Tibial nerve (tissue), 4 donors: ENCODE data around the gene NPC1L1. TPM values are rescaled to one million over a fixed set of nuclear protein-coding genes. Genes with fewer than 3 reads are reported as not detected.
"Not testable (repeated sequence)": the region's sequence is repeated elsewhere in the genome, so short reads cannot be mapped to it uniquely, and the experiment has no call there.

Experiments
- DNase-seq, 2 donors: peaks; one replicate each; pipeline ENCODE4 v3.0.0-alpha.2; 2019; ENCODE audit warnings: low spot score in 2 of 2
- H3K27ac ChIP-seq, 4 donors: fragments of 200-600 bp; sonication (generic) in 3 of 4; one replicate each; pipeline ENCODE4 v1.5.1; 2017 to 2019; ENCODE audit warnings: mild to moderate bottlenecking in 1 of 4
- H3K27me3 ChIP-seq, 2 donors: fragments of 200-600 bp; sonication (generic) in 1 of 2; one replicate each; pipeline versions ENCODE4 v1.5.1 to v1.6.0; 2017 to 2019
- H3K36me3 ChIP-seq, 3 donors: fragments of 200-600 bp; sonication (generic); one replicate each; pipeline ENCODE4 v1.5.1; 2018 to 2019
- H3K4me1 ChIP-seq, 4 donors: fragments of 200-600 bp; sonication (generic) in 3 of 4; one replicate each; pipeline ENCODE4 v1.5.1; 2017 to 2019
- H3K4me3 ChIP-seq, 4 donors: fragments of 200-600 bp; sonication (generic) in 3 of 4; one replicate each; pipeline ENCODE4 v1.5.1; 2017 to 2019; ENCODE audit warnings: mild to moderate bottlenecking in 1 of 4, moderate library complexity in 1 of 4
- H3K9me3 ChIP-seq, 4 donors: fragments of 200-600 bp; sonication (generic) in 3 of 4; one replicate each; pipeline ENCODE4 v1.5.1; 2017 to 2019
- CTCF ChIP-seq, 5 experiments: fragments of 200-600 bp in 3 of 5; fragments of 450-650 bp in 2 of 5; sonication (generic) in 3 of 5; IDR thresholded peaks; one replicate each; pipeline ENCODE4 v1.5.1; 2016 to 2019; ENCODE audit warnings: antibody characterized with exemption in 5 of 5, mild to moderate bottlenecking in 3 of 5, moderate library complexity in 2 of 5
- EP300 ChIP-seq, 2 donors: sonication (generic); formaldehyde crosslinking; IDR thresholded peaks; one replicate each; pipeline ENCODE4 v1.6.1; 2017; ENCODE audit warnings: antibody characterized with exemption in 2 of 2, mild to moderate bottlenecking in 1 of 2
- POLR2A ChIP-seq, 2 donors: fragments of 450-650 bp; IDR thresholded peaks; one replicate each; pipeline ENCODE4 v1.6.1; 2017; ENCODE audit warnings: antibody characterized with exemption in 2 of 2, mild to moderate bottlenecking in 2 of 2, moderate library complexity in 2 of 2
- WGBS, 2 donors: methylation state at CpG; one replicate each; pipeline ENCODE4 v1.1.5; 2018; 5-methylcytosine and 5-hydroxymethylcytosine counted together
- total RNA-seq, 4 donors: library from RNA; depleted of rRNA; stranded (reverse); fragments of >200 nt; gene quantifications; one replicate each; pipeline ENCODE4 v1.1.0, GENCODE V29; 2016

NPC1L1 gene
- total RNA-seq, 4 donors from 2014 or later, result 0.30 to 0.44 (median 0.39) TPM; not detected in 1

GRCh38 chr7:44515590-44516268 lies 25.4 kb downstream of the NPC1L1 start:
- WGBS, 2 donors, result 67 to 81% methylated on average over 7 to 10 of the region's 10 CpGs
- Histone ChIP-seq H3K27ac (no peak overlapping the region), H3K9me3 (no peaks in the 10 kb centered on the region), H3K36me3 (peaks cover 0 to 5% (median 0%) of the 10 kb centered on the region in 3 donors), H3K4me1 (no peaks in the 10 kb centered on the region), H3K27me3 (no peaks in the 10 kb centered on the region), H3K4me3 (no peak overlapping the region)
- DNase-seq, result no peak
- no peak for TF ChIP-seq POLR2A (IDR thresholded peaks at IDR 0.05)
- TF ChIP-seq CTCF (IDR thresholded peaks at IDR 0.05), result no peak
- no peak for TF ChIP-seq EP300 (IDR thresholded peaks at IDR 0.05)

GRCh38 chr7:44512736-44513135 lies 28.4 kb downstream of the NPC1L1 start:
- H3K4me3 ChIP-seq, result no peak overlapping the region
- no peak for DNase-seq
- peaks cover 0 to 9% (median 0%) of the 10 kb centered on the region in 4 donors for H3K9me3 ChIP-seq
- H3K36me3 ChIP-seq, result peaks cover 0 to 5% (median 0%) of the 10 kb centered on the region in 3 donors
- WGBS, 2 donors, result 83 to 89% methylated on average over 7 of the region's 7 CpGs
- TF ChIP-seq EP300 (IDR thresholded peaks at IDR 0.05) (no peak), POLR2A (IDR thresholded peaks at IDR 0.05) (no peak), CTCF (IDR thresholded peaks at IDR 0.05) (no peak)
- H3K27ac ChIP-seq, result no peak overlapping the region
- no peaks in the 10 kb centered on the region for H3K27me3 ChIP-seq
- no peaks in the 10 kb centered on the region for H3K4me1 ChIP-seq

- Histone ChIP-seq H3K4me1 (no peaks in the 10 kb centered on the region), H3K9me3 (peaks cover 0 to 9% (median 0%) of the 10 kb centered on the region in 4 donors), H3K27ac (no peak overlapping the region), H3K36me3 (peaks cover 0 to 5% (median 0%) of the 10 kb centered on the region in 3 donors), H3K4me3 (no peak overlapping the region), H3K27me3 (no peaks in the 10 kb centered on the region)
- 40 to 52% methylated on average over 4 of the region's 4 CpGs for WGBS, 2 donors
- no peak for TF ChIP-seq POLR2A (IDR thresholded peaks at IDR 0.05)
- no peak for TF ChIP-seq CTCF (IDR thresholded peaks at IDR 0.05)
- TF ChIP-seq EP300 (IDR thresholded peaks at IDR 0.05), result no peak
- DNase-seq, result no peak
Measured at GRCh38 chr7:44511863-44512468, 29.2 kb downstream of the NPC1L1 start.

- Histone ChIP-seq H3K4me1 (no peaks in the 10 kb centered on the region), H3K36me3 (peaks cover 0 to 5% (median 0%) of the 10 kb centered on the region in 3 donors), H3K27ac (no peak overlapping the region), H3K9me3 (peaks cover 0 to 9% (median 0%) of the 10 kb centered on the region in 4 donors), H3K27me3 (no peaks in the 10 kb centered on the region), H3K4me3 (no peak overlapping the region)
- WGBS, 2 donors, result 89 to 90% methylated on average over 1 of the region's 1 CpG
- TF ChIP-seq CTCF (IDR thresholded peaks at IDR 0.05), result no peak
- no peak for DNase-seq
Measured at GRCh38 chr7:44511236-44511635, 29.9 kb downstream of the NPC1L1 start.

DNA sequence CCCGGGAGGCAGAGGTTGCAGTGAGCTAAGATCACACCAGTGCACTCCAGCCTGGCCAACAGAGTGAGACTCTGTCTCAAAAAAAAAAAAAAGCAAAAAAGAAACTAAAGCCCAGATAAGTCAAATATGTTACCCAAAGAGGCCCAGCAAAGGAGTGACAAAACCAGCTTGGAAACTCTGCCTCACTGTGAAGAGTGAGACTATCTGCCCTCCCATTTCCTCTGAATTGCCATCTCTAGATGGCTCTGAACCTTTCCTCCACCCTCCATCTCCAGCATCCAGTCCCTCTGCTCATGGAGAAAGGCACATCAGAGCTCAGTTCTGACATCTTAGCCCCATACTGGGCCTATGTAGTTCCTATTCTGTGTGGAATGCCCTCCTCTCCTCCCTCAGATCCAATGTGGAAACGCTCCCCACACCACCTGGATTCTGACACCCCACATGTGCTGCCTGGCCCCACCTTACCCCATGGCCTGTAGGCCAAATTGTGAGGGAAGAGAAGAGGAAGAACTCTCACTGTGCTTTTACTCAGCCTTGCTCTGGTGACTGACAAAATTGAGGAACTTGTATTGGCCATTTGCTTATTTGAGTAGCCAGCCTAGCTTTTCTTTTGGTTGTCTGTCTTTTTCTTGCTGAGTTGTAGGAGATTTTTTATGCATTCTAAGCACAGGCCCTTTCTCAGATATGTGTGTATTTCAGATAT lies 32.7 kb downstream of the NPC1L1 start:
- H3K36me3 ChIP-seq, result peaks cover 0 to 3% (median 0%) of the 10 kb centered on the region in 3 donors
- peaks cover 0 to 9% (median 0%) of the 10 kb centered on the region in 4 donors for H3K9me3 ChIP-seq
- H3K4me3 ChIP-seq, result no peak overlapping the region
- DNase-seq, result no peak
- no peak overlapping the region for H3K27ac ChIP-seq
- 60 to 67% methylated on average over 2 of the region's 2 CpGs for WGBS, 2 donors
- H3K27me3 ChIP-seq, result no peaks in the 10 kb centered on the region
- TF ChIP-seq CTCF (IDR thresholded peaks at IDR 0.05) (no peak), EP300 (IDR thresholded peaks at IDR 0.05) (no peak), POLR2A (IDR thresholded peaks at IDR 0.05) (no peak)
- H3K4me1 ChIP-seq, result no peaks in the 10 kb centered on the region

DNA sequence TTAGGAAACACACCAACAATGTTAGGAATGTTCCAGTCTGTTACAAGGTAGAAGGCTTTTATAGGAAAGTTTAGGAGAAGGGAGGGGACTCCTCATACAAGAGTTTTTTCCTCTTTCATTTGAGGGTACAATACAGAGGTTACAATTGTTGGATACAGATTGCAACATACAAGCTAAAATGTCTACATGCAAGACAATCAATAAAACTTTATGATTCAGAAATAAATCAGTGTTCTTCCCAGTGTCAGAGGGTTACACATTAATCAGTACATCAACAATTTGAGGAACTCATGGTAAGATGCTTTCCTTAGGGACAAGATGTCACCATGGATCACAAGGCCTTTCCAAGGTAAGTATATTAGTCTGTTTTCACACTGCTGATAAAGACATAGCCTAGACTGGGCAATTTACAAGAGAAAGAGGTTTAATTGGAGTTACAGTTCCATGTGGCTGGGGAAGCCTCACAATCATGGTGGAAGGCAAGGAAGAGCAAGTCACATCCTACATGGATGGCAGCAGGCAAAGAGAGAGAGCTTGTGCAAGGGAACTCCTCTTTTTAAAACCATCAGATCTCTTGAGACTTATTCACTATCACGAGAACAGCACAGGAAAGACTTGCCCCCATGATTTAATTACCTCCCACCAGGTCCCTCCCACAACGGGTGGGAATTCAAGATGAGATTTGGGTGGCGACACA lies 34.4 kb downstream of the NPC1L1 start:
- H3K4me3 ChIP-seq, H3K27ac ChIP-seq, H3K27me3 ChIP-seq, H3K4me1 ChIP-seq, DNase-seq, H3K9me3 ChIP-seq, H3K36me3 ChIP-seq: not testable (repeated sequence)
- 78 to 80% methylated on average over 3 of the region's 3 CpGs for WGBS, 2 donors
